LNCAP (cell line): ENCODE data around the gene AEBP1.

Experiments
- TF ChIP-seq, protein P1 (sequence below): fragments of 450-650 bp; IDR thresholded peaks from 2 replicates; pipeline ENCODE4 v1.5.1; 2017; ENCODE audit warnings: mild to moderate bottlenecking

AEBP1 gene

DNA sequence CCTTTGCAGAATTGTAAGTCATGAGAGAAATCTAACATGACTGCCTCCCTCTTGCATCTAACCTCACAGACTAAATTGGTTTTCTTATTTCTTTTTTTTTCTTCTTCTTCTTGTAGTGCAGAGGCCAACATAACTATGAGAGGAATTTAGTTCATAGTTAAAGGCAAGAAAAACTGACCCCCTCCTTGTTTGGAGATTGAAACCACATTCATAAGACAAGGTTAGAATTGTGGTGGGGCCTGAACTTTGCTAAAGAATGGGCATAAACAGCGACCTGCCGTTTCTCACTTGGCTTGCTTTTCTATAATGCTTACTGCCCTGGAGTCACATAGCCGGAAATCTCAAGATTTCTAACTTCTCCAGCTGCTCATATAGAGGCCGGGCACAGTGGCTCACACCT is 19.4 kb upstream of the AEBP1 start:
- TF ChIP-seq, protein P1, sequence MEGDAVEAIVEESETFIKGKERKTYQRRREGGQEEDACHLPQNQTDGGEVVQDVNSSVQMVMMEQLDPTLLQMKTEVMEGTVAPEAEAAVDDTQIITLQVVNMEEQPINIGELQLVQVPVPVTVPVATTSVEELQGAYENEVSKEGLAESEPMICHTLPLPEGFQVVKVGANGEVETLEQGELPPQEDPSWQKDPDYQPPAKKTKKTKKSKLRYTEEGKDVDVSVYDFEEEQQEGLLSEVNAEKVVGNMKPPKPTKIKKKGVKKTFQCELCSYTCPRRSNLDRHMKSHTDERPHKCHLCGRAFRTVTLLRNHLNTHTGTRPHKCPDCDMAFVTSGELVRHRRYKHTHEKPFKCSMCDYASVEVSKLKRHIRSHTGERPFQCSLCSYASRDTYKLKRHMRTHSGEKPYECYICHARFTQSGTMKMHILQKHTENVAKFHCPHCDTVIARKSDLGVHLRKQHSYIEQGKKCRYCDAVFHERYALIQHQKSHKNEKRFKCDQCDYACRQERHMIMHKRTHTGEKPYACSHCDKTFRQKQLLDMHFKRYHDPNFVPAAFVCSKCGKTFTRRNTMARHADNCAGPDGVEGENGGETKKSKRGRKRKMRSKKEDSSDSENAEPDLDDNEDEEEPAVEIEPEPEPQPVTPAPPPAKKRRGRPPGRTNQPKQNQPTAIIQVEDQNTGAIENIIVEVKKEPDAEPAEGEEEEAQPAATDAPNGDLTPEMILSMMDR, result no peak

- TF ChIP-seq, protein P1, result no peak
These were observed 18.6 kb upstream of the AEBP1 start for GRCh38 chr7:44085546-44085945.

GRCh38 chr7:44086627-44087026 is 17.5 kb upstream of the AEBP1 start:
- TF ChIP-seq, protein P1, result no peak

GRCh38 chr7:44087911-44088838 is 16.0 kb upstream of the AEBP1 start:
- TF ChIP-seq, protein P1, result no peak

DNA sequence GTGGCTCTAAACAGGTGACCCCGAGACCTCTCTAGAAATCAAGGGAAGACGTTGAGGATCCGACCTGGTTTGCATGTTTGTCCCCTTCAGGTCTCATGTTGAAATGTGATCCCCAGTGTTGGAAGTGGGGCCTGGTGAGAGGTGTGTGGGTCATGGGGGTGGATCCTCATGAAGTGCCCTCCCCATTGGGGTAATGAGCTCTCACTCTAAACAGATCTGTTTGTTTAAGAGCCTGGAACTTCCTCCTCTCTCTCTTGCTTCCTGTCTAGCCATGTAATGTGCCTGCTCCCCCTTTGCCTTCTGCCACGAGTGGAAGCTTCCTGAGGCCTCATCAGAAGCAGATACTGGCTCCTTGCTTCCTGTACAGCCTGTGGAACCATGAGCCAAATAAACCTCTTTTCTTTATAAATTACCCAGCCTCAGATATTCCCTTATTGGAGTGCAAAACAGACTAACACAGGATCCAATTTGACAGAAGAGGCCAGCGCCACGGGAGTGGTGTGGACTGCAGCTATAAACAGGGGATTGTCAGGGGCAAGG is 11.0 kb upstream of the AEBP1 start:
- TF ChIP-seq, protein P1, result no peak

- TF ChIP-seq, protein P1, result no peak
These were observed 9.8 kb upstream of the AEBP1 start for GRCh38 chr7:44094365-44094764.

GRCh38 chr7:44094883-44095592 is 9.1 kb upstream of the AEBP1 start:
- TF ChIP-seq, protein P1, result no peak
